NCI-H2107 (cell line): ENCODE measurements around the gene NAV3.

ENCODE experiments used
- DNase-seq: peaks from one replicate; lab custom pipeline; 2025; lab: John Stamatoyannopoulos, UW

NAV3 gene

GRCh38 chr12:77847060-77847541, 16.4 kb downstream of the NAV3 start:
- DNase-seq, result no peak

GRCh38 chr12:77847680-77848431, 17.2 kb downstream of the NAV3 start:
- no peak for DNase-seq

- no peak for DNase-seq
Measured at GRCh38 chr12:77850129-77850528, 19.4 kb downstream of the NAV3 start.

GRCh38 chr12:77850698-77851097, 20.0 kb downstream of the NAV3 start:
- DNase-seq, result no peak

GRCh38 chr12:77855548-77855947, 24.9 kb downstream of the NAV3 start:
- DNase-seq, result no peak

GRCh38 chr12:77861317-77861716, 30.6 kb downstream of the NAV3 start:
- DNase-seq, result no peak

- no peak for DNase-seq
Measured at GRCh38 chr12:77865178-77865577, 34.5 kb downstream of the NAV3 start.

- DNase-seq, result no peak
Measured at GRCh38 chr12:77878901-77879300, 48.2 kb downstream of the NAV3 start.

- no peak for DNase-seq
Measured at GRCh38 chr12:77882709-77883108, 52.0 kb downstream of the NAV3 start.

GRCh38 chr12:77888611-77889010, 57.9 kb downstream of the NAV3 start:
- no peak for DNase-seq

- no peak for DNase-seq
Measured at GRCh38 chr12:77891518-77892147, 60.9 kb downstream of the NAV3 start.

GRCh38 chr12:77893918-77894317, 63.2 kb downstream of the NAV3 start:
- no peak for DNase-seq

GRCh38 chr12:77894556-77894955, 63.9 kb downstream of the NAV3 start:
- no peak for DNase-seq

- DNase-seq, result no peak
Measured at GRCh38 chr12:77895699-77896098, 65.0 kb downstream of the NAV3 start.

GRCh38 chr12:77907936-77908335, 77.2 kb downstream of the NAV3 start:
- DNase-seq, result no peak

- no peak for DNase-seq
Measured at GRCh38 chr12:77914081-77914488, 83.4 kb downstream of the NAV3 start.

- DNase-seq, result no peak
Measured at GRCh38 chr12:77915071-77915600, 84.4 kb downstream of the NAV3 start.

GRCh38 chr12:77916276-77916675, 85.6 kb downstream of the NAV3 start:
- no peak for DNase-seq

- DNase-seq, result no peak
Measured at GRCh38 chr12:77918046-77918445, 87.4 kb downstream of the NAV3 start.

- no peak for DNase-seq
Measured at GRCh38 chr12:77919450-77919849, 88.8 kb downstream of the NAV3 start.

GRCh38 chr12:77923882-77924281, 93.2 kb downstream of the NAV3 start:
- DNase-seq, result no peak

- no peak for DNase-seq
Measured at GRCh38 chr12:77924703-77925102, 94.0 kb downstream of the NAV3 start.

- DNase-seq, result peak; percentile 85
Measured at GRCh38 chr12:77925536-77926108, 94.9 kb downstream of the NAV3 start.
